K562 (cell line): ENCODE measurements around the gene CDC23. TPM values are rescaled to one million over a fixed set of nuclear protein-coding genes. Genes with fewer than 3 reads are reported as not detected.

Experiments used
- ATAC-seq: fragments of 200-7000 bp; cut with Tn5 transposase; 3 replicates; pipeline ENCODE4 v1.9.1; 2020; ENCODE audit warnings: moderate library complexity
- BruUV-seq: library from RNA; stranded (reverse); fragments of 400-500 nt; replicated peaks from 2 replicates; lab custom pipeline; 2021; lab: Mats Ljungman, UMichigan
- CTCF ChIA-PET: fragments of 300-600 bp; formaldehyde crosslinking; extraction: SDS; loops from one replicate; lab custom pipeline; 2021; ENCODE audit warnings: low intra/inter-chr PET ratio; lab: Yijun Ruan, JAX
- POLR2A ChIA-PET: fragments of 300-600, 350-650 bp; sonication (Branson Sonifier 250); formaldehyde crosslinking; extraction: SDS; loops from one replicate; lab custom pipeline; 2021; ENCODE audit warnings: antibody characterized with exemption, inconsistent platforms; lab: Yijun Ruan, JAX
- DNase-seq, 4 experiments: peaks; one replicate each; pipeline versions ENCODE4 v3.0.0 to v3.0.0-alpha.2; 2011 to 2018; ENCODE audit warnings: low spot score in 3 of 4, mixed read lengths in 3 of 4; ENCODE audit errors: extremely low read depth in 1 of 4
- FAIRE-seq: peaks from 2 replicates; lab custom pipeline; 2011; peaks lifted over from hg19 to GRCh38; lab: Jason Lieb, UNC
- H2AFZ ChIP-seq: 2 replicates; pipeline ENCODE4 v1.6.0; 2011; ENCODE audit warnings: low read depth, low read length, control low read depth, inconsistent platforms
- H3K27ac ChIP-seq: fragments of 200-600 bp; 3 replicates; pipeline ENCODE4 v1.8.0; 2011; ENCODE audit warnings: low read depth, mild to moderate bottlenecking, control low read depth, inconsistent platforms, low read length, moderate library complexity, mixed read lengths; ENCODE audit errors: extremely low read depth
- H3K27me3 ChIP-seq, 2 experiments: fragments of 300-600 bp in 1 of 2; 2 replicates in 1 of 2; 3 replicates in 1 of 2; pipeline versions ENCODE4 v1.6.0 to v1.8.0; 2011; ENCODE audit warnings: inconsistent platforms in 2 of 2, low read length in 2 of 2, mild to moderate bottlenecking in 1 of 2, mixed read lengths in 1 of 2, moderate library complexity in 1 of 2; ENCODE audit not compliant: control insufficient read depth in 2 of 2, insufficient read depth in 2 of 2
- H3K36me3 ChIP-seq: fragments of 300-600 bp; 3 replicates; pipeline ENCODE4 v1.8.0; 2011; ENCODE audit warnings: mild to moderate bottlenecking, low read length, inconsistent platforms; ENCODE audit not compliant: control insufficient read depth, insufficient read depth
- H3K4me1 ChIP-seq, 2 experiments: fragments of 200-600 bp in 1 of 2; replicated peaks in 1 of 2; 2 replicates in 1 of 2; 3 replicates in 1 of 2; pipeline versions ENCODE4 v1.5.1 to v1.8.0; 2011; ENCODE audit warnings: inconsistent platforms in 2 of 2, low read length in 2 of 2, mild to moderate bottlenecking in 1 of 2, mixed read lengths in 1 of 2, moderate library complexity in 1 of 2; ENCODE audit not compliant: control insufficient read depth in 2 of 2, insufficient read depth in 2 of 2
- H3K4me2 ChIP-seq: 2 replicates; pipeline ENCODE4 v1.6.1; 2011; ENCODE audit warnings: low read length, control low read depth, inconsistent platforms, mixed read lengths; ENCODE audit not compliant: insufficient read depth
- H3K4me3 ChIP-seq: fragments of 200-600 bp; sonication (generic), shearing (Covaris generic); 2 replicates; pipeline ENCODE4 v1.5.1; 2016; ENCODE audit warnings: control low read depth, inconsistent platforms
- H3K79me2 ChIP-seq: fragments of 200-600 bp; 3 replicates; pipeline ENCODE4 v1.8.0; 2011; ENCODE audit warnings: low read length, inconsistent platforms; ENCODE audit not compliant: control insufficient read depth, insufficient read depth
- H3K9ac ChIP-seq, 2 experiments: 2 replicates each; pipeline versions ENCODE4 v1.6.0 to v1.6.1; 2011; ENCODE audit warnings: low read depth in 2 of 2, low read length in 2 of 2, control low read depth in 1 of 2, inconsistent platforms in 1 of 2, mild to moderate bottlenecking in 1 of 2, mixed read lengths in 1 of 2; ENCODE audit not compliant: insufficient read depth in 1 of 2
- H3K9me1 ChIP-seq: one replicate; pipeline ENCODE4 v1.6.0; 2011; ENCODE audit warnings: inconsistent platforms, mild to moderate bottlenecking, low read length, moderate library complexity; ENCODE audit not compliant: control insufficient read depth, insufficient read depth
- H3K9me3 ChIP-seq: replicated peaks from 2 replicates; pipeline ENCODE4 v1.5.1; 2011; ENCODE audit warnings: low read depth, low read length, inconsistent platforms; ENCODE audit not compliant: control insufficient read depth, insufficient read depth
- H4K20me1 ChIP-seq: replicated peaks from 2 replicates; pipeline ENCODE4 v1.6.1; 2011; ENCODE audit warnings: low read length, inconsistent platforms, mixed read lengths; ENCODE audit not compliant: control insufficient read depth, insufficient read depth
- CREM ChIP-seq: IDR thresholded peaks from 2 replicates; pipeline ENCODE4 v1.6.1; 2014; ENCODE audit warnings: antibody characterized with exemption, low read depth
- KAT7 ChIP-seq: sonication (generic); formaldehyde crosslinking; IDR thresholded peaks from 2 replicates; pipeline ENCODE4 v1.8.0; 2022; ENCODE audit warnings: missing genetic modification reagents, mild to moderate bottlenecking, borderline replicate concordance
- KHSRP ChIP-seq: fragments of 450-650 bp; IDR thresholded peaks from 2 replicates; pipeline ENCODE4 v1.6.1; 2017
- NCOR1 ChIP-seq: fragments of 450-650 bp; IDR thresholded peaks from 2 replicates; pipeline ENCODE4 v1.6.1; 2016; ENCODE audit warnings: mild to moderate bottlenecking, moderate library complexity
- SP2 ChIP-seq: IDR thresholded peaks from 2 replicates; pipeline ENCODE4 v1.6.1; 2011; ENCODE audit warnings: mild to moderate bottlenecking, low read depth, low read length, moderate library complexity; ENCODE audit not compliant: poor library complexity, severe bottlenecking; ENCODE audit errors: extremely low read depth
- TCF7L2 ChIP-seq: fragments of 150-350 bp; IDR thresholded peaks from 2 replicates; pipeline ENCODE4 v1.6.1; 2016; ENCODE audit warnings: low read depth, mild to moderate bottlenecking, low read length, moderate library complexity
- ZNF347 ChIP-seq: fragments of 450-650 bp; formaldehyde crosslinking; IDR thresholded peaks from 2 replicates; pipeline ENCODE4 v1.4.0; 2020; ENCODE audit warnings: low read depth, mild to moderate bottlenecking, moderate library complexity
- WGBS: fragments of 100-300 bp; shearing (Covaris generic); methylation state at CpG from one replicate; pipeline ENCODE4 v1.1.6; 2016; ENCODE audit warnings: low coverage, mixed read lengths; ENCODE audit not compliant: insufficient coverage; ENCODE audit errors: missing lambda C conversion rate; 5-methylcytosine and 5-hydroxymethylcytosine counted together
- in situ Hi-C: fragments of 300-500 bp; cut with MboI; formaldehyde crosslinking; loops from 4 replicates; pipeline ENCODE4 v1.15.0; 2018; ENCODE audit warnings: inconsistent platforms, mixed read lengths
- intact Hi-C: fragments of 100-400 bp; cut with micrococcal nuclease; formaldehyde crosslinking; loops from 2 replicates; pipeline ENCODE4 v1.14.2; 2022
- polyA plus RNA-seq, 8 experiments: library from polyadenylated mRNA; depleted of rRNA in 4 of 8; stranded (reverse) in 5 of 8; unstranded in 3 of 8; fragments of >200 nt; fragmentation: Nextera tagmentation in 2 of 8; fragmentation: Illumina TruSeq in 1 of 8; extraction: Ambion mirVana in 2 of 8; extraction: Trizol in 1 of 8; gene quantifications; 2 replicates each; pipeline versions ENCODE4 v1.2.1 to v1.2.3, GENCODE V29; 2011 to 2014; ENCODE audit warnings: inconsistent platforms in 1 of 8, missing spikeins in 1 of 8
- total RNA-seq, 7 experiments: library from RNA; depleted of rRNA in 6 of 7; stranded (reverse); fragments of >200 nt in 6 of 7; fragmentation: Illumina TruSeq in 2 of 7; extraction: Trizol in 2 of 7; gene quantifications; 2 replicates each; pipeline versions ENCODE4 v1.2.1 to v1.2.3, GENCODE V29; 2011 to 2021; ENCODE audit warnings: low replicate concordance in 1 of 7
- TF ChIP-seq, protein P1 (sequence below): IDR thresholded peaks from 2 replicates; pipeline ENCODE4 v1.6.1; 2011; ENCODE audit not compliant: insufficient read length; ENCODE audit errors: extremely low read depth
- TF ChIP-seq, protein P2 (sequence below): fragments of 250-450 bp; sonication (Bioruptor Pico); IDR thresholded peaks from 2 replicates; pipeline ENCODE4 v1.6.1; 2021; ENCODE audit warnings: mild to moderate bottlenecking
- TF ChIP-seq, protein P3 (sequence below): fragments of 450-650 bp; IDR thresholded peaks from 2 replicates; pipeline ENCODE4 v1.6.1; 2016; ENCODE audit warnings: low read depth

Gene CDC23
- total and polyA plus RNA-seq, 9 of the 15 experiments (the other 6 are each of a cell fraction or from before 2014, with no cell fraction given) = 34.5 to 157 (median 65.5) TPM

DNA sequence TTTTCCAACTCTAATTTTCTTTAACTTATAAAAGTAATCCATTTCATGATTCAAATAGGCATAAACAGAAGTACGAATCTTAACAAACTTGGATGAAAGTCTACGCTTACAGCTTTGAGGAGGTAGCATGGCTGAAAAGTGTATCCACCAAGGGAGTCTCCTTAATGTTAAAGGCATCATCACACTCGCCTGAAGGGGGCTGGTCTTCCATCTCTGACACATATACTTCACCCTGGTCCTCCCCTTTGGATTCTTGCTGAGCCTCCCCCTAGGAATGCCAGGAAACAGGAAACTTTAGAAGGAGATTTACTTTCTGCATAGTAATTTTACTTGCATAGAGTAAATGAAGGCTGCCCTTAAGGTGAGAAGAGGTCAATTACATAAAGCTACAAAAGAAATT, 63.6 kb downstream of the CDC23 start:
- no peak overlapping the region for H3K4me3 ChIP-seq
- DNase-seq (no peak), ATAC-seq (peak; percentile 62; the same call in 1 of the 3 replicates), FAIRE-seq (no peak)
- no peak overlapping the region for H3K4me2 ChIP-seq
- H3K27me3 ChIP-seq = peaks cover 4 to 10% of the 10 kb centered on the region in 2 experiments; a peak in 2 of 5 replicates
- ChIA-PET CTCF (no interaction called here), POLR2A (interaction anchor here (1.3 to 1.6 kb wide), 4 partner anchors 9 to 31 kb away, joined by 3 to 8 read pairs (median 5); partner anchors contain the start of gene NME5)
- no peaks in the 10 kb centered on the region for H4K20me1 ChIP-seq
- TF ChIP-seq NCOR1 (no peak), KHSRP (no peak), KAT7 (no peak), TCF7L2 (no peak), SP2 (no peak), ZNF347 (no peak), CREM (no peak)
- TF ChIP-seq, protein P1, sequence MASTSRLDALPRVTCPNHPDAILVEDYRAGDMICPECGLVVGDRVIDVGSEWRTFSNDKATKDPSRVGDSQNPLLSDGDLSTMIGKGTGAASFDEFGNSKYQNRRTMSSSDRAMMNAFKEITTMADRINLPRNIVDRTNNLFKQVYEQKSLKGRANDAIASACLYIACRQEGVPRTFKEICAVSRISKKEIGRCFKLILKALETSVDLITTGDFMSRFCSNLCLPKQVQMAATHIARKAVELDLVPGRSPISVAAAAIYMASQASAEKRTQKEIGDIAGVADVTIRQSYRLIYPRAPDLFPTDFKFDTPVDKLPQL = no peak
- TF ChIP-seq, protein P2, sequence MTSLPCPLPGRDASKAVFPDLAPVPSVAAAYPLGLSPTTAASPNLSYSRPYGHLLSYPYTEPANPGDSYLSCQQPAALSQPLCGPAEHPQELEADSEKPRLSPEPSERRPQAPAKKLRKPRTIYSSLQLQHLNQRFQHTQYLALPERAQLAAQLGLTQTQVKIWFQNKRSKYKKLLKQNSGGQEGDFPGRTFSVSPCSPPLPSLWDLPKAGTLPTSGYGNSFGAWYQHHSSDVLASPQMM (CRISPR knock-in tag) = no peak
- TF ChIP-seq, protein P3, sequence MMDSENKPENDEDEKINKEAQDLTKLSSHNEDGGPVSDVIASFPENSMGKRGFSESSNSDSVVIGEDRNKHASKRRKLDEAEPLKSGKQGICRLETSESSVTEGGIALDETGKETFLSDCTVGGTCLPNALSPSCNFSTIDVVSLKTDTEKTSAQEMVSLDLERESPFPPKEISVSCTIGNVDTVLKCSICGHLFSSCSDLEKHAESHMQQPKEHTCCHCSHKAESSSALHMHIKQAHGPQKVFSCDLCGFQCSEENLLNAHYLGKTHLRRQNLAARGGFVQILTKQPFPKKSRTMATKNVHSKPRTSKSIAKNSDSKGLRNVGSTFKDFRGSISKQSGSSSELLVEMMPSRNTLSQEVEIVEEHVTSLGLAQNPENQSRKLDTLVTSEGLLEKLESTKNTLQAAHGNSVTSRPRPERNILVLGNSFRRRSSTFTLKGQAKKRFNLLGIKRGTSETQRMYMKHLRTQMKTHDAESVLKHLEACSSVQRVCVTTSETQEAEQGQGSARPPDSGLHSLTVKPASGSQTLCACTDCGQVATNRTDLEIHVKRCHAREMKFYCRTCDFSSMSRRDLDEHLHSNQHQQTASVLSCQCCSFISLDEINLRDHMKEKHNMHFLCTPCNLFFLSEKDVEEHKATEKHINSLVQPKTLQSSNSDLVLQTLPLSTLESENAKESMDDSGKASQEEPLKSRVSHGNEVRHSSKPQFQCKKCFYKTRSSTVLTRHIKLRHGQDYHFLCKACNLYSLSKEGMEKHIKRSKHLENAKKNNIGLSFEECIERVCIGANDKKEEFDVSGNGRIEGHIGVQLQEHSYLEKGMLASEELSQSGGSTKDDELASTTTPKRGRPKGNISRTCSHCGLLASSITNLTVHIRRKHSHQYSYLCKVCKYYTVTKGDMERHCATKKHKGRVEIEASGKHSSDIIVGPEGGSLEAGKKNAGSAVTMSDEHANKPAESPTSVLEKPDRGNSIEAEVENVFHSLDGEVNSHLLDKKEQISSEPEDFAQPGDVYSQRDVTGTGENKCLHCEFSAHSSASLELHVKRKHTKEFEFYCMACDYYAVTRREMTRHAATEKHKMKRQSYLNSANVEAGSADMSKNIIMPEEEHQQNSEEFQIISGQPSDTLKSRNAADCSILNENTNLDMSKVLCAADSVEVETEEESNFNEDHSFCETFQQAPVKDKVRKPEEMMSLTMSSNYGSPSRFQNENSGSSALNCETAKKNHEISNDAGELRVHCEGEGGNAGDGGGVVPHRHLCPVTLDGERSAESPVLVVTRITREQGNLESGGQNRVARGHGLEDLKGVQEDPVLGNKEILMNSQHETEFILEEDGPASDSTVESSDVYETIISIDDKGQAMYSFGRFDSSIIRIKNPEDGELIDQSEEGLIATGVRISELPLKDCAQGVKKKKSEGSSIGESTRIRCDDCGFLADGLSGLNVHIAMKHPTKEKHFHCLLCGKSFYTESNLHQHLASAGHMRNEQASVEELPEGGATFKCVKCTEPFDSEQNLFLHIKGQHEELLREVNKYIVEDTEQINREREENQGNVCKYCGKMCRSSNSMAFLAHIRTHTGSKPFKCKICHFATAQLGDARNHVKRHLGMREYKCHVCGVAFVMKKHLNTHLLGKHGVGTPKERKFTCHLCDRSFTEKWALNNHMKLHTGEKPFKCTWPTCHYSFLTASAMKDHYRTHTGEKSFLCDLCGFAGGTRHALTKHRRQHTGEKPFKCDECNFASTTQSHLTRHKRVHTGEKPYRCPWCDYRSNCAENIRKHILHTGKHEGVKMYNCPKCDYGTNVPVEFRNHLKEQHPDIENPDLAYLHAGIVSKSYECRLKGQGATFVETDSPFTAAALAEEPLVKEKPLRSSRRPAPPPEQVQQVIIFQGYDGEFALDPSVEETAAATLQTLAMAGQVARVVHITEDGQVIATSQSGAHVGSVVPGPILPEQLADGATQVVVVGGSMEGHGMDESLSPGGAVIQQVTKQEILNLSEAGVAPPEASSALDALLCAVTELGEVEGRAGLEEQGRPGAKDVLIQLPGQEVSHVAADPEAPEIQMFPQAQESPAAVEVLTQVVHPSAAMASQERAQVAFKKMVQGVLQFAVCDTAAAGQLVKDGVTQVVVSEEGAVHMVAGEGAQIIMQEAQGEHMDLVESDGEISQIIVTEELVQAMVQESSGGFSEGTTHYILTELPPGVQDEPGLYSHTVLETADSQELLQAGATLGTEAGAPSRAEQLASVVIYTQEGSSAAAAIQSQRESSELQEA = no peak
- H3K9me1 ChIP-seq = no peaks in the 10 kb centered on the region
- no peak overlapping the region for H3K9ac ChIP-seq
- no peak overlapping the region for H3K27ac ChIP-seq
- no peaks in the 10 kb centered on the region for H3K36me3 ChIP-seq
- no TSS peak for BruUV-seq
- H2AFZ ChIP-seq = no peak overlapping the region
- intact Hi-C loops = no loop called here
- WGBS = 0% methylated on average over 3 of the region's 3 CpGs
- in situ Hi-C loops = no loop called here
- no peaks in the 10 kb centered on the region for H3K4me1 ChIP-seq
- H3K9me3 ChIP-seq = no peaks in the 10 kb centered on the region
- no peaks in the 10 kb centered on the region for H3K79me2 ChIP-seq
